HEK293 (cell line): Measurements from ENCODE around the gene TMEM145.

Experiments
- BCL6B ChIP-seq: fragments of 450-650 bp; formaldehyde crosslinking; IDR thresholded peaks from 2 replicates; pipeline ENCODE4 v1.5.1; 2017; ENCODE audit warnings: missing biosample characterization, missing genetic modification characterization
- MYNN ChIP-seq: fragments of 450-650 bp; formaldehyde crosslinking; IDR thresholded peaks from 2 replicates; pipeline ENCODE4 v1.5.1; 2016; ENCODE audit warnings: missing biosample characterization, missing genetic modification characterization, borderline replicate concordance
- PRDM4 ChIP-seq: fragments of 450-650 bp; formaldehyde crosslinking; IDR thresholded peaks from 2 replicates; pipeline ENCODE4 v1.5.1; 2017; ENCODE audit warnings: missing biosample characterization, missing genetic modification characterization
- SP2 ChIP-seq: fragments of 450-650 bp; formaldehyde crosslinking; IDR thresholded peaks from 2 replicates; pipeline ENCODE4 v1.5.1; 2016; ENCODE audit warnings: missing biosample characterization, missing genetic modification characterization
- ZEB2 ChIP-seq: fragments of 450-650 bp; formaldehyde crosslinking; IDR thresholded peaks from 2 replicates; pipeline ENCODE4 v1.5.1; 2016; ENCODE audit warnings: missing biosample characterization, missing genetic modification characterization
- ZFP69B ChIP-seq: fragments of 450-650 bp; formaldehyde crosslinking; IDR thresholded peaks from 2 replicates; pipeline ENCODE4 v1.5.1; 2016; ENCODE audit warnings: missing biosample characterization, missing genetic modification characterization
- ZNF121 ChIP-seq: fragments of 450-650 bp; formaldehyde crosslinking; IDR thresholded peaks from 2 replicates; pipeline ENCODE4 v1.5.1; 2016; ENCODE audit warnings: missing biosample characterization, missing genetic modification characterization
- ZNF148 ChIP-seq: fragments of 450-650 bp; formaldehyde crosslinking; IDR thresholded peaks from 2 replicates; pipeline ENCODE4 v1.5.0; 2017; ENCODE audit warnings: missing biosample characterization, missing genetic modification characterization, borderline replicate concordance
- ZNF202 ChIP-seq: fragments of 450-650 bp; formaldehyde crosslinking; IDR thresholded peaks from 2 replicates; pipeline ENCODE4 v1.5.1; 2016; ENCODE audit warnings: missing biosample characterization, missing genetic modification characterization, borderline replicate concordance
- ZNF221 ChIP-seq: fragments of 450-650 bp; formaldehyde crosslinking; IDR thresholded peaks from 2 replicates; pipeline ENCODE4 v1.5.1; 2017; ENCODE audit warnings: missing biosample characterization, missing genetic modification characterization, borderline replicate concordance
- ZNF26 ChIP-seq: fragments of 450-650 bp; formaldehyde crosslinking; IDR thresholded peaks from 2 replicates; pipeline ENCODE4 v1.5.1; 2016; ENCODE audit warnings: missing biosample characterization, missing genetic modification characterization
- ZNF311 ChIP-seq: fragments of 450-650 bp; formaldehyde crosslinking; IDR thresholded peaks from 2 replicates; pipeline ENCODE4 v1.5.1; 2017; ENCODE audit warnings: missing biosample characterization, missing genetic modification characterization, borderline replicate concordance
- ZNF324 ChIP-seq: fragments of 450-650 bp; formaldehyde crosslinking; IDR thresholded peaks from 2 replicates; pipeline ENCODE4 v1.5.1; 2016; ENCODE audit warnings: missing biosample characterization, missing genetic modification characterization
- ZNF449 ChIP-seq: fragments of 450-650 bp; formaldehyde crosslinking; IDR thresholded peaks from 2 replicates; pipeline ENCODE4 v1.5.1; 2017; ENCODE audit warnings: missing biosample characterization, mild to moderate bottlenecking, missing genetic modification characterization, moderate library complexity
- ZNF48 ChIP-seq: fragments of 450-650 bp; formaldehyde crosslinking; IDR thresholded peaks from 2 replicates; pipeline ENCODE4 v1.5.1; 2016; ENCODE audit warnings: missing biosample characterization, missing genetic modification characterization
- ZNF501 ChIP-seq: fragments of 450-650 bp; formaldehyde crosslinking; IDR thresholded peaks from 2 replicates; pipeline ENCODE4 v1.5.1; 2016; ENCODE audit warnings: missing biosample characterization, missing genetic modification characterization
- ZNF529 ChIP-seq: fragments of 450-650 bp; formaldehyde crosslinking; IDR thresholded peaks from 2 replicates; pipeline ENCODE4 v1.5.1; 2017; ENCODE audit warnings: missing genetic modification characterization, missing biosample characterization; ENCODE audit not compliant: insufficient replicate concordance
- ZNF561 ChIP-seq: fragments of 450-650 bp; IDR thresholded peaks from 2 replicates; pipeline ENCODE4 v1.5.1; 2018; ENCODE audit warnings: missing biosample characterization, missing genetic modification characterization, borderline replicate concordance
- ZNF621 ChIP-seq: fragments of 450-650 bp; formaldehyde crosslinking; IDR thresholded peaks from 2 replicates; pipeline ENCODE4 v1.5.1; 2017; ENCODE audit warnings: missing biosample characterization, missing genetic modification characterization
- ZNF677 ChIP-seq: fragments of 450-650 bp; IDR thresholded peaks from 2 replicates; pipeline ENCODE4 v1.5.0; 2018; ENCODE audit warnings: missing biosample characterization, mild to moderate bottlenecking, missing genetic modification characterization, moderate library complexity
- ZSCAN16 ChIP-seq: fragments of 450-650 bp; formaldehyde crosslinking; IDR thresholded peaks from 2 replicates; pipeline ENCODE4 v1.5.1; 2016; ENCODE audit warnings: missing biosample characterization, missing genetic modification characterization
- ZSCAN5A ChIP-seq: fragments of 450-650 bp; formaldehyde crosslinking; IDR thresholded peaks from 2 replicates; pipeline ENCODE4 v1.5.1; 2016; ENCODE audit warnings: missing biosample characterization, missing genetic modification characterization
- TF ChIP-seq, protein P1 (sequence below): fragments of 450-650 bp; formaldehyde crosslinking; IDR thresholded peaks from 2 replicates; pipeline ENCODE4 v1.5.1; 2017; ENCODE audit warnings: missing biosample characterization, missing genetic modification characterization
- TF ChIP-seq, protein P2 (sequence below): fragments of 450-650 bp; formaldehyde crosslinking; optimal IDR thresholded peaks from 2 replicates; pipeline ENCODE3; 2016; ENCODE audit warnings: missing biosample characterization, mild to moderate bottlenecking, missing genetic modification characterization

Gene TMEM145

GRCh38 chr19:42279902-42280814 is 33.0 kb upstream of the TMEM145 start (continued):
- TF ChIP-seq ZNF26 (tag by site-specific recombination) = no peak
- no peak for TF ChIP-seq ZNF221 (tag by site-specific recombination)
- peak; percentile 62; the same call in 1 of the 2 replicates for TF ChIP-seq PRDM4 (tag by site-specific recombination)
- no peak for TF ChIP-seq ZNF621 (tag by site-specific recombination)
- TF ChIP-seq SP2 (tag by site-specific recombination) = peak; percentile 90
- TF ChIP-seq ZNF48 = no peak
- TF ChIP-seq, protein P1, sequence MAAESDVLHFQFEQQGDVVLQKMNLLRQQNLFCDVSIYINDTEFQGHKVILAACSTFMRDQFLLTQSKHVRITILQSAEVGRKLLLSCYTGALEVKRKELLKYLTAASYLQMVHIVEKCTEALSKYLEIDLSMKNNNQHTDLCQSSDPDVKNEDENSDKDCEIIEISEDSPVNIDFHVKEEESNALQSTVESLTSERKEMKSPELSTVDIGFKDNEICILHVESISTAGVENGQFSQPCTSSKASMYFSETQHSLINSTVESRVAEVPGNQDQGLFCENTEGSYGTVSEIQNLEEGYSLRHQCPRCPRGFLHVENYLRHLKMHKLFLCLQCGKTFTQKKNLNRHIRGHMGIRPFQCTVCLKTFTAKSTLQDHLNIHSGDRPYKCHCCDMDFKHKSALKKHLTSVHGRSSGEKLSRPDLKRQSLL = peak; percentile 36; the same call in 1 of the 2 replicates
- peak; percentile 26; the same call in 1 of the 2 replicates for TF ChIP-seq ZSCAN16 (tag by site-specific recombination)
- TF ChIP-seq ZSCAN5A (tag by site-specific recombination) = no peak; the same call in 1 of the 2 replicates
- peak; percentile 72 for TF ChIP-seq ZNF324 (tag by site-specific recombination)
- no peak for TF ChIP-seq ZNF677 (tag by site-specific recombination)
- peak; percentile 69 for TF ChIP-seq ZFP69B
- no peak for TF ChIP-seq ZNF529 (tag by site-specific recombination)
- TF ChIP-seq ZNF148 (tag by site-specific recombination) = no peak
- TF ChIP-seq MYNN = 0 out of 2 replicates have a peak, but pooled peaks have one; percentile 11
- TF ChIP-seq, protein P2, sequence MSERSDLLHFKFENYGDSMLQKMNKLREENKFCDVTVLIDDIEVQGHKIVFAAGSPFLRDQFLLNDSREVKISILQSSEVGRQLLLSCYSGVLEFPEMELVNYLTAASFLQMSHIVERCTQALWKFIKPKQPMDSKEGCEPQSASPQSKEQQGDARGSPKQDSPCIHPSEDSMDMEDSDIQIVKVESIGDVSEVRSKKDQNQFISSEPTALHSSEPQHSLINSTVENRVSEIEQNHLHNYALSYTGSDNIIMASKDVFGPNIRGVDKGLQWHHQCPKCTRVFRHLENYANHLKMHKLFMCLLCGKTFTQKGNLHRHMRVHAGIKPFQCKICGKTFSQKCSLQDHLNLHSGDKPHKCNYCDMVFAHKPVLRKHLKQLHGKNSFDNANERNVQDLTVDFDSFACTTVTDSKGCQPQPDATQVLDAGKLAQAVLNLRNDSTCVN (tag by site-specific recombination) = peak; percentile 93
- TF ChIP-seq ZNF202 (tag by site-specific recombination) = no peak
- TF ChIP-seq ZNF121 (tag by site-specific recombination) = no peak
- TF ChIP-seq ZNF501 = peak; percentile 87
- no peak for TF ChIP-seq BCL6B
- peak; percentile 97 for TF ChIP-seq ZEB2 (tag by site-specific recombination)
- TF ChIP-seq ZNF561 = peak; percentile 98
- TF ChIP-seq ZNF311 (tag by site-specific recombination) = no peak
- peak; percentile 59; the same call in 1 of the 2 replicates for TF ChIP-seq ZNF449 (tag by site-specific recombination)
